Right kidney (tissue), 9 donors: Measurements from ENCODE around the gene EFNA1.

Experiments used
- DNase-seq: peaks from one replicate; pipeline ENCODE4 v3.0.0-alpha.2; 2016
- long read RNA-seq, 8 donors: transcript quantifications; one replicate each; lab custom pipeline, GENCODE V29; 2026

EFNA1 gene
- long read RNA-seq, donor 1, transcript EFNA1-202 (5 exons, 1,926 nt) = major isoform, 56 of 183 reads
- long read RNA-seq, donor 1, partial matches to known transcripts = 100 of 183 reads
- long read RNA-seq, donor 1, other reads (novel, unspliced or antisense) = 25 of 183 reads
- long read RNA-seq, donor 2, transcript EFNA1-202 (5 exons, 1,926 nt) = major isoform, 21 of 94 reads
- long read RNA-seq, donor 2, partial matches to known transcripts = 59 of 94 reads
- long read RNA-seq, donor 2, other reads (novel, unspliced or antisense) = 12 of 94 reads
- long read RNA-seq, donor 3, transcript EFNA1-202 (5 exons, 1,926 nt) = major isoform, 16 of 100 reads
- long read RNA-seq, donor 3, partial matches to known transcripts = 76 of 100 reads
- long read RNA-seq, donor 3, other reads (novel, unspliced or antisense) = 7 of 100 reads
- long read RNA-seq, donor 4, transcript EFNA1-202 (5 exons, 1,926 nt) = major isoform, 27 of 167 reads
- long read RNA-seq, donor 4, partial matches to known transcripts = 87 of 167 reads
- long read RNA-seq, donor 4, other reads (novel, unspliced or antisense) = 52 of 167 reads
- long read RNA-seq, donor 5, transcript EFNA1-202 (5 exons, 1,926 nt) = major isoform, 21 of 123 reads
- long read RNA-seq, donor 5, partial matches to known transcripts = 77 of 123 reads
- long read RNA-seq, donor 5, other reads (novel, unspliced or antisense) = 23 of 123 reads
- long read RNA-seq, donor 6, transcript EFNA1-202 (5 exons, 1,926 nt) = major isoform, 22 of 153 reads
- long read RNA-seq, donor 6, partial matches to known transcripts = 89 of 153 reads
- long read RNA-seq, donor 6, other reads (novel, unspliced or antisense) = 41 of 153 reads
- long read RNA-seq, donor 7, transcript EFNA1-202 (5 exons, 1,926 nt) = major isoform, 38 of 244 reads
- long read RNA-seq, donor 7, partial matches to known transcripts = 192 of 244 reads
- long read RNA-seq, donor 7, other reads (novel, unspliced or antisense) = 14 of 244 reads
- long read RNA-seq, donor 8, transcript EFNA1-202 (5 exons, 1,926 nt) = major isoform, 37 of 112 reads
- long read RNA-seq, donor 8, partial matches to known transcripts = 60 of 112 reads
- long read RNA-seq, donor 8, other reads (novel, unspliced or antisense) = 13 of 112 reads

- DNase-seq = peak; percentile 80
Observed at GRCh38 chr1:155127105-155127966, at the start of gene EFNA1. Gene EFNA1, plus strand, starts transcription at chr1:155127876. Its CDS starts 102 bp downstream, at chr1:155127978.

- peak; percentile 62 for DNase-seq
Observed at GRCh38 chr1:155078469-155079209, 49.0 kb upstream of the EFNA1 start, which contains the start of gene EFNA3. Gene EFNA3, plus strand, starts transcription at chr1:155078837. Its CDS starts 105 bp downstream, at chr1:155078942.

DNA sequence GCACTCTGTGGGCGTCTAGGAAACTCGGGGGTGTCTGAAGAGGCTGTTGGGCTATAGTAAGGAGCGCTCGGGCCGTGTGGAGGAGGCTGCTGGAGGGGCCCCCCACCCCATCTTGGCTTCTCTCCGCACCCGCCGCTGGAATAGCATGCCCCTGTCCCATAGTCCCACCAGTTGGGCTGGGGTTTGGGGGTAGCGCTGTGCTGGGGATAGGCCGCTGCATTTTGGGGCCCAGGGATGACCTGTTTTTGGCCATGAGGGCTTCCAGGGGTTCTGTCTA is 48.5 kb upstream of the EFNA1 start:
- DNase-seq = no peak

- peak; percentile 72 for DNase-seq
Observed at GRCh38 chr1:155079487-155080311, 48.0 kb upstream of the EFNA1 start.

GRCh38 chr1:155080312-155081228 is 47.1 kb upstream of the EFNA1 start:
- DNase-seq = peak; percentile 86

- peak; percentile 58 for DNase-seq
Observed at GRCh38 chr1:155081472-155082300, 46.0 kb upstream of the EFNA1 start.

DNA sequence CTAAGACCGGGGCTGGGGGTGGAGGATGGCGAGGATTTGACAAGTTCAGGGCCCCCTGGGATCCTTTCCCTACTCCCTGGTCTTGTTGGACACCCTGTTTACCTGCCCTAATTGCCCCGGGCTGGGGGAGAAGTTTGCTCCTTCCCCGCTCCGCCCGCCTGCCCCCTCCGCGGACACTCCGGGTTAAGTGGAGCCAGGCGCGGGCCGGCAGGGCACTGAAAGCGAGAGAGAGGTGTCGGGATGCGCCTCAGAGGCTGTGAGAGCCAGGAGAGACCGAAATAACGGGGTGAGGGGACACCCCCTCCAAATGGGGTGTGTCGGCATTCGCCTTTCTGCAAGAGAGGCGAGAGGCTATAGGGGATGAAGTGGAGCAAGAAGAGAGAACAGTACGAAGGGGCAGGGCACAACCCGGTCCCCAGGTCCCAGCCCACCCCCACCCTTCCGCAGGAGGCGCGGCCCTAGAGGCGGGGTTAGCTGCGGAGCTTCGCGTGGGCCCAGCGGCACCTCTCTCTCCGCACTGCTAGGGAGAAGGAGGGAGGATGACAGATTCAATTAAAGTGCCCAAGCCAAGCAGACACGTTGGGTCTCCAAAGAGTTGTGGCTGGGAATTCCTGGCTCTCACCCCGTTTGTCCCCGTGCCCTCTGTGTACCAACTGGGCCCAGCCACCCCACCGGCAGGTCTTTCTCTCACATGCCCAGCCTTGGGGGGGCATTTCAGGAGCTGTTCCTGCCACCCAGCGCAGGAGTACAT is 45.2 kb upstream of the EFNA1 start:
- no peak for DNase-seq

DNA sequence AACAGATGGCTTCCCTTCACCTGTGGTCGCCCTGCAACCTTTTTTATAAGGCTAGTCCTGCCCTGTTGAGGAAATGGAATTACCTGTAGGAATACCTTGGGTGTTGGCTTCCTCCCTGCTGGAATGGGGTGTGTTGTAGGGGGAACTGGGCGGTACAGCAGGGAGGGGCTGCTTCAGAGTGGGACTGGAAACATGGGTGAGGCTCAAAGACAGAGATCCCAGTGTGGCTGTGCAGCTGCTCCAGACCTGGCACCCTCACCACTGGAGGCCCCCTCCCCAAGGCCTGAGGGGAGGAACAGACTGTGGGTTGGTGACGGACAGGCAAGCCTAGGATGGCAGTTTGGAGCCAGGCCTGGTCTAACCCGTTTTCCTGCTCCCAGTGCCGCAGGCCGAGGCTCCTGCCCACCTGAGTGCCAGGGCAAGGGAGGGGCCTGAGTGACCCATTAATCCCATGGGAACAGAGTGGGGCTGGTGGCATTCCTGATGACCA is 44.6 kb upstream of the EFNA1 start:
- DNase-seq = no peak

DNA sequence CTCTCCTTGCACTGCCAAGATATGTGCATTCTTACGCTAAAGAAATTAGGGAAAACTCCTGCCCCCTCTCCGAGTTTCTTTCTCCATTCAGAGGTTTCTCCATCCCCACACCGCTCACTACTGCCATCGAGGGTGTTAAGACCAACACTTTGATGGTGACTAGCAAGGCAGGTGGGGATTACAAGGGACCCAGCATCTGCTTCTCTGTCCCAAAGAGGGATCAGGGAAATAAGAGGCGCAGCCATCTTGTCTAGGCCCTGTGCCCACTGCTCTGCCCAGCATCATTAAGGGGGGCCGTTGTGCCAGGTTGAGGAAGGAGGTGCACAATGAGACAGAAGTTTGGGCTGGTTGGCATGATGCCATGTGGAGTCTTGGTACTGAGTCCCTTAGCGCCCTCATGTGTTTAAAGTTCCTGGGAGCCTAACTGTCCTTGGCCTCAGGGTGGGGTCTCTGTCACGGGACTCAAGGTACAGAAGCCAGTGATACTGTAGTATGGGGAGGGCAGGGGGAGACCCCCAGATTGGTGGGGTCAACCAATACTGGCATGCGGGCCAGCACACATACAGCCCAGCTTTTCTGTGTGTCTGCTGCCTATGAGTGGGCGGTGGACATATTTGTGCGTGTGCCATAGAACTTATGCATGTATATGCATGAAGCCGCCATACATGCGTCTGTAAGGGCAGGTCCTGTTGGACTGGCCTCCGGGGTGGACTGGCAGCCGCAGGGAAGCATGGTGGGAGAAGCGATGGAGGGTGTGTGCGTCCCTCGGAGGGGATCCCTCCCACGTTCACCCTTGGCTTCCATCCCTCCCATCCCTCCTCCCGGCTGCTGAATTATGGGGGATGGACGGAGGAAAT is 43.6 kb upstream of the EFNA1 start:
- DNase-seq = no peak

DNA sequence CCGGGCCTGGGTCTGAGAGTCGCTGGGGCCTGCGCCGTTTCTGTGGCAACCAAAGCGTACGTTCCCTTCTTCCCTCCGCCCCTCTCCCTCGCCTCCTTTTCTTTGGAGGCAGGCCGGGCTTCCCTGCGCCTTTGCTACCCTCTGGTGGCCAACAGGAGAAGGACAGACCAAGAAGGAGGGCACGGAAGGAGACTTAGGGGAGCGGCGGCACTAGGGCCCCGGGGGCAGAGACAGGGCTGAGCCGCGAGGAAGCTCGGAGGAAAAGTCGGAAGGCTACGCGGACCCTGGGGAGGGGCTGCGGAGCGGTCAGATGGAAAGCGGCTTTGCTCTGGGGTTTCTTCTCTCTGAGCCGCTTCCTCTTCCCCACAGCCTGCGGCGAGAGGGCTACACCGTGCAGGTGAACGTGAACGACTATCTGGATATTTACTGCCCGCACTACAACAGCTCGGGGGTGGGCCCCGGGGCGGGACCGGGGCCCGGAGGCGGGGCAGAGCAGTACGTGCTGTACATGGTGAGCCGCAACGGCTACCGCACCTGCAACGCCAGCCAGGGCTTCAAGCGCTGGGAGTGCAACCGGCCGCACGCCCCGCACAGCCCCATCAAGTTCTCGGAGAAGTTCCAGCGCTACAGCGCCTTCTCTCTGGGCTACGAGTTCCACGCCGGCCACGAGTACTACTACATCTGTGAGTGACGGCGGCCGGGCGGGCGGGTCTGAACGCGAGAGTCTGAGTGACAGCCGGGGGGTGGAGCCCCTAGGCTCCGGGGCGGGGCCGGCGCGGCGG is 42.8 kb upstream of the EFNA1 start:
- DNase-seq = peak; percentile 100

DNA sequence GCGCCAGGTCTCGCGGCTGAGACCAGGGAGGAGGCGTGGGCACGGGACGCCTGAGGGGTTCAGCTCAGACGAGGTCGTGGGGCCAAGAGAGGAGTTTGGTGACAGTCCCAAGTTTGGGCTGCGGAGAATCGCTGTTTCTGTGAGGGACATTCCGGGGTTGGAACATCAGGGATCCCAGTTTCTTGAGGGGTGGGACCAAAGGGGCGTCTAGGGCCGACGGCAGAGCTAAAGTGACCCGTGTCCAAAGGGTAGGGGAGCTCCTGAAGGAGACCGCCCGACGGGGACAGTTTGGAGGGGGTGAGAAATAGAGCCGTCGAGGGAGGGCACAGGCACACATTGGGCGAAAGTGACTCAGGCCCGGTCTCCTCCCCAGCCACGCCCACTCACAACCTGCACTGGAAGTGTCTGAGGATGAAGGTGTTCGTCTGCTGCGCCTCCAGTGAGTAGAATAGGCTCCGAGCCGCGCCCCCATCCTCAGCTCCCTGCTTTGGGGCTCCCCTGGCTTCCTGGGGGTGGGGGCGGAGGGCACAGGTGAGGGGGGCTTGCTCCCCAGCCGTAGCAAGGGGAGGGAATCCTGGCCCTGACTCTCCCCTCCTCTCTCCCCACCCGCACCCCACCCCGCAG is 42.1 kb upstream of the EFNA1 start:
- DNase-seq = no peak

DNA sequence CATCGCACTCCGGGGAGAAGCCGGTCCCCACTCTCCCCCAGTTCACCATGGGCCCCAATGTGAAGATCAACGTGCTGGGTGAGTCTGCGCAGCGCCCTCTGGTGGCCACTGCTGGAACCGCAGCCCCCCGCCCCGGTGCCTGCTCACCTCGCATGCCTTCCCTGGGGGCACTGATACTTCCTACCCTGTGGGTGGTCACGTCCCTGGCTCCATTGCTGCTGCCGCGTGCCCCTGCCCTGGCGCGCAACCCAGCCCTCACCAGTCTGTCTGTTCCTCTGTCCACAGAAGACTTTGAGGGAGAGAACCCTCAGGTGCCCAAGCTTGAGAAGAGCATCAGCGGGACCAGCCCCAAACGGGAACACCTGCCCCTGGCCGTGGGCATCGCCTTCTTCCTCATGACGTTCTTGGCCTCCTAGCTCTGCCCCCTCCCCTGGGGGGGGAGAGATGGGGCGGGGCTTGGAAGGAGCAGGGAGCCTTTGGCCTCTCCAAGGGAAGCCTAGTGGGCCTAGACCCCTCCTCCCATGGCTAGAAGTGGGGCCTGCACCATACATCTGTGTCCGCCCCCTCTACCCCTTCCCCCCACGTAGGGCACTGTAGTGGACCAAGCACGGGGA is 41.4 kb upstream of the EFNA1 start:
- DNase-seq = peak; percentile 66

GRCh38 chr1:155086856-155087535 is 40.7 kb upstream of the EFNA1 start:
- DNase-seq = no peak
